HUES64 (cell line): ENCODE measurements around the gene KCNAB2.
A peak's percentile ranks its signal among the peaks of the same experiment; 100 is the strongest.

Source experiments
- H3K27ac ChIP-seq: 2 replicates; pipeline ENCODE4 v1.7.0; 2013; ENCODE audit warnings: low read depth, low read length, inconsistent platforms
- H3K27me3 ChIP-seq: 2 replicates; pipeline ENCODE4 v1.6.1; 2013; ENCODE audit warnings: mild to moderate bottlenecking, low read length; ENCODE audit not compliant: insufficient read depth
- H3K36me3 ChIP-seq: 2 replicates; pipeline ENCODE4 v1.6.1; 2013; ENCODE audit warnings: mild to moderate bottlenecking, low read length; ENCODE audit not compliant: insufficient read depth
- H3K4me1 ChIP-seq: 2 replicates; pipeline ENCODE4 v1.6.1; 2013; ENCODE audit warnings: mild to moderate bottlenecking, low read length, moderate library complexity; ENCODE audit not compliant: insufficient read depth
- H3K4me3 ChIP-seq: 2 replicates; pipeline ENCODE4 v1.5.1; 2013; ENCODE audit warnings: mild to moderate bottlenecking, low read length, moderate library complexity
- H3K9ac ChIP-seq: 2 replicates; pipeline ENCODE4 v1.6.1; 2013; ENCODE audit warnings: mild to moderate bottlenecking, low read depth, low read length
- H3K9me3 ChIP-seq: 2 replicates; pipeline ENCODE4 v1.6.1; 2013; ENCODE audit warnings: low read depth, low read length; ENCODE audit not compliant: insufficient read depth
- WGBS: fragments of 150-250, 120-280 bp; methylation state at CpG from one replicate; pipeline ENCODE4 v1.1.7; 2013; ENCODE audit warnings: missing lambda C conversion rate; 5-methylcytosine and 5-hydroxymethylcytosine counted together

KCNAB2 gene

GRCh38 chr1:6046279-6046678, 591 bp downstream of the KCNAB2 start:
- H3K4me3 ChIP-seq: no peak overlapping the region
- no peaks in the 10 kb centered on the region for H3K27me3 ChIP-seq
- WGBS: 92% methylated on average over 14 of the region's 14 CpGs
- no peak overlapping the region for H3K27ac ChIP-seq
- H3K9ac ChIP-seq: no peak overlapping the region
- H3K9me3 ChIP-seq: no peaks in the 10 kb centered on the region
- H3K4me1 ChIP-seq: no peaks in the 10 kb centered on the region
- no peaks in the 10 kb centered on the region for H3K36me3 ChIP-seq

GRCh38 chr1:6048179-6048867, 2.6 kb downstream of the KCNAB2 start:
- 91% methylated on average over 14 of the region's 14 CpGs for WGBS
- Histone ChIP-seq H3K27me3 (no peaks in the 10 kb centered on the region), H3K4me3 (no peak overlapping the region), H3K36me3 (no peaks in the 10 kb centered on the region), H3K4me1 (peaks cover 7% of the 10 kb centered on the region), H3K9me3 (no peaks in the 10 kb centered on the region), H3K9ac (no peak overlapping the region; the same call in 1 of the 2 replicates), H3K27ac (no peak overlapping the region)

- Histone ChIP-seq H3K4me3 (no peak overlapping the region), H3K9ac (no peak overlapping the region), H3K36me3 (no peaks in the 10 kb centered on the region), H3K9me3 (no peaks in the 10 kb centered on the region), H3K27me3 (no peaks in the 10 kb centered on the region), H3K4me1 (peaks cover 7% of the 10 kb centered on the region), H3K27ac (no peak overlapping the region)
- 87% methylated on average over 6 of the region's 6 CpGs for WGBS
Measured at GRCh38 chr1:6049419-6049818, 3.7 kb downstream of the KCNAB2 start.

GRCh38 chr1:6051423-6051822, 5.7 kb downstream of the KCNAB2 start:
- Histone ChIP-seq H3K27ac (no peak overlapping the region), H3K9me3 (no peaks in the 10 kb centered on the region), H3K4me3 (no peak overlapping the region), H3K27me3 (no peaks in the 10 kb centered on the region), H3K9ac (no peak overlapping the region), H3K36me3 (no peaks in the 10 kb centered on the region), H3K4me1 (peaks cover 7% of the 10 kb centered on the region)
- 94% methylated on average over 23 of the region's 23 CpGs for WGBS

GRCh38 chr1:6052543-6053205, 7.0 kb downstream of the KCNAB2 start:
- no peaks in the 10 kb centered on the region for H3K27me3 ChIP-seq
- no peaks in the 10 kb centered on the region for H3K36me3 ChIP-seq
- H3K4me3 ChIP-seq: peak overlapping the region; percentile 33
- H3K9me3 ChIP-seq: no peaks in the 10 kb centered on the region
- peaks cover 7% of the 10 kb centered on the region for H3K4me1 ChIP-seq
- WGBS: 4% methylated on average over 16 of the region's 16 CpGs
- no peak overlapping the region for H3K9ac ChIP-seq
- no peak overlapping the region for H3K27ac ChIP-seq

- Histone ChIP-seq H3K27ac (no peak overlapping the region), H3K27me3 (no peaks in the 10 kb centered on the region), H3K4me1 (peaks cover 7% of the 10 kb centered on the region), H3K36me3 (no peaks in the 10 kb centered on the region), H3K4me3 (no peak overlapping the region), H3K9ac (no peak overlapping the region), H3K9me3 (no peaks in the 10 kb centered on the region)
- WGBS: 39% methylated on average over 8 of the region's 8 CpGs
Measured at GRCh38 chr1:6053206-6053546, 7.5 kb downstream of the KCNAB2 start.

GRCh38 chr1:6054596-6054995, 8.9 kb downstream of the KCNAB2 start:
- Histone ChIP-seq H3K4me1 (peaks cover 7% of the 10 kb centered on the region), H3K27me3 (no peaks in the 10 kb centered on the region), H3K9me3 (no peaks in the 10 kb centered on the region), H3K27ac (no peak overlapping the region), H3K9ac (no peak overlapping the region), H3K4me3 (no peak overlapping the region), H3K36me3 (no peaks in the 10 kb centered on the region)
- 90% methylated on average over 6 of the region's 6 CpGs for WGBS

GRCh38 chr1:6056572-6056948, 10.9 kb downstream of the KCNAB2 start:
- H3K27me3 ChIP-seq: no peaks in the 10 kb centered on the region
- no peaks in the 10 kb centered on the region for H3K9me3 ChIP-seq
- no peaks in the 10 kb centered on the region for H3K36me3 ChIP-seq
- peaks cover 7% of the 10 kb centered on the region for H3K4me1 ChIP-seq
- no peak overlapping the region for H3K4me3 ChIP-seq
- H3K9ac ChIP-seq: no peak overlapping the region
- 91% methylated on average over 8 of the region's 8 CpGs for WGBS
- H3K27ac ChIP-seq: no peak overlapping the region

- no peak overlapping the region for H3K27ac ChIP-seq
Measured at GRCh38 chr1:6057170-6057845, 11.6 kb downstream of the KCNAB2 start.

GRCh38 chr1:6059866-6060265, 14.2 kb downstream of the KCNAB2 start:
- WGBS: 88% methylated on average over 9 of the region's 9 CpGs
- H3K36me3 ChIP-seq: no peaks in the 10 kb centered on the region

More at GRCh38 chr1:6057170-6057845, 11.6 kb downstream of the KCNAB2 start:
- H3K9ac ChIP-seq: no peak overlapping the region
- peaks cover 7% of the 10 kb centered on the region for H3K4me1 ChIP-seq
- no peaks in the 10 kb centered on the region for H3K36me3 ChIP-seq
- H3K4me3 ChIP-seq: no peak overlapping the region
- WGBS: 91% methylated on average over 9 of the region's 9 CpGs
- H3K9me3 ChIP-seq: no peaks in the 10 kb centered on the region
- no peaks in the 10 kb centered on the region for H3K27me3 ChIP-seq

GRCh38 chr1:6062670-6063069, 17.0 kb downstream of the KCNAB2 start:
- no peaks in the 10 kb centered on the region for H3K36me3 ChIP-seq

More at GRCh38 chr1:6059866-6060265, 14.2 kb downstream of the KCNAB2 start:
- no peak overlapping the region for H3K9ac ChIP-seq
- H3K4me3 ChIP-seq: no peak overlapping the region
- H3K27ac ChIP-seq: no peak overlapping the region
- H3K4me1 ChIP-seq: no peaks in the 10 kb centered on the region
- no peaks in the 10 kb centered on the region for H3K27me3 ChIP-seq
- no peaks in the 10 kb centered on the region for H3K9me3 ChIP-seq

More at GRCh38 chr1:6062670-6063069, 17.0 kb downstream of the KCNAB2 start:
- Histone ChIP-seq H3K4me3 (no peak overlapping the region), H3K27ac (no peak overlapping the region), H3K9ac (no peak overlapping the region), H3K4me1 (no peaks in the 10 kb centered on the region), H3K27me3 (no peaks in the 10 kb centered on the region), H3K9me3 (no peaks in the 10 kb centered on the region)
- WGBS: 88% methylated on average over 5 of the region's 6 CpGs
